ENCODE results near the gene ALX4. TPM values are rescaled to one million over a fixed set of nuclear protein-coding genes. Genes with fewer than 3 reads are reported as not detected.

ALX4 gene
- total and polyA plus RNA-seq, 2 donors from 2014 or later = 0.09 to 0.16 TPM

GRCh38 chr11:44306052-44306917 lies 3.7 kb downstream of the ALX4 start:
- Histone ChIP-seq H3K9ac (ENCODE audit: low read length in 3 of 3) (peak overlapping the region in 1 of 3 donors; percentile 4), H3K36me3 (ENCODE audit: control insufficient read depth in 2 of 3, insufficient read depth in 3 of 3, low read length in 3 of 3) (no peaks in the 10 kb centered on the region), H3K4me3 (ENCODE audit: low read length in 3 of 3) (peak overlapping the region in 2 of 3 donors; percentile 57 to 66), H3K27ac (ENCODE audit: low read depth in 2 of 2, low read length in 2 of 2) (no peak overlapping the region), H3K4me1 (ENCODE audit: control insufficient read depth in 2 of 3, insufficient read depth in 2 of 3, low read depth in 1 of 3, low read length in 3 of 3) (peaks cover 0 to 12% (median 0%) of the 10 kb centered on the region in 3 donors), H3K27me3 (ENCODE audit: control insufficient read depth, insufficient read depth, low read length) (peaks cover 70% of the 10 kb centered on the region), H3K9me3 (ENCODE audit: control insufficient read depth in 2 of 3, insufficient read depth in 1 of 3, low read length in 3 of 3) (no peaks in the 10 kb centered on the region)
- intact Hi-C loops (cut with DNase I) = no loop called here
- DNase-seq (peak in 1 of 5 donors; percentile 43), FAIRE-seq (no peak)
- TF ChIP-seq CTCF (IDR thresholded peaks at IDR 0.05; ENCODE audit: borderline replicate concordance, extremely low read depth, insufficient read depth) = no peak

- Histone ChIP-seq H3K27ac (ENCODE audit: low read depth in 2 of 2, low read length in 2 of 2) (no peak overlapping the region), H3K4me1 (ENCODE audit: control insufficient read depth in 2 of 3, insufficient read depth in 2 of 3, low read depth in 1 of 3, low read length in 3 of 3) (peaks cover 0 to 12% (median 0%) of the 10 kb centered on the region in 3 donors), H3K9ac (ENCODE audit: low read length in 3 of 3) (peak overlapping the region in 1 of 3 donors; percentile 4), H3K36me3 (ENCODE audit: control insufficient read depth in 2 of 3, insufficient read depth in 3 of 3, low read length in 3 of 3) (no peaks in the 10 kb centered on the region), H3K4me3 (ENCODE audit: low read length in 3 of 3) (peak overlapping the region in 2 of 3 donors; percentile 57 to 66), H3K27me3 (ENCODE audit: control insufficient read depth, insufficient read depth, low read length) (peaks cover 66% of the 10 kb centered on the region), H3K9me3 (ENCODE audit: control insufficient read depth in 2 of 3, insufficient read depth in 1 of 3, low read length in 3 of 3) (no peaks in the 10 kb centered on the region)
- FAIRE-seq = no peak
- intact Hi-C loops (cut with DNase I) = no loop called here
- peak in 4 of 5 donors; percentile 56 to 71 (median 66) for DNase-seq
- no peak for TF ChIP-seq CTCF (IDR thresholded peaks at IDR 0.05; ENCODE audit: borderline replicate concordance, extremely low read depth, insufficient read depth)
Measured at GRCh38 chr11:44305470-44306051, 4.4 kb downstream of the ALX4 start.

GRCh38 chr11:44305026-44305469 lies 4.9 kb downstream of the ALX4 start:
- TF ChIP-seq CTCF (IDR thresholded peaks at IDR 0.05; ENCODE audit: borderline replicate concordance, extremely low read depth, insufficient read depth) = no peak
- no peaks in the 10 kb centered on the region for H3K9me3 ChIP-seq (ENCODE audit: control insufficient read depth in 2 of 3, insufficient read depth in 1 of 3, low read length in 3 of 3)
- DNase-seq (peak in 1 of 5 donors; percentile 59), FAIRE-seq (no peak)
- intact Hi-C loops (cut with DNase I) = no loop called here
- H3K4me3 ChIP-seq (ENCODE audit: low read length in 3 of 3) = peak overlapping the region in 2 of 3 donors; percentile 57 to 66
- H3K27ac ChIP-seq (ENCODE audit: low read depth in 2 of 2, low read length in 2 of 2) = no peak overlapping the region
- peaks cover 66% of the 10 kb centered on the region for H3K27me3 ChIP-seq (ENCODE audit: control insufficient read depth, insufficient read depth, low read length)
- H3K9ac ChIP-seq (ENCODE audit: low read length in 3 of 3) = peak overlapping the region in 1 of 3 donors; percentile 4
- peaks cover 0 to 12% (median 0%) of the 10 kb centered on the region in 3 donors for H3K4me1 ChIP-seq (ENCODE audit: control insufficient read depth in 2 of 3, insufficient read depth in 2 of 3, low read depth in 1 of 3, low read length in 3 of 3)
- H3K36me3 ChIP-seq (ENCODE audit: control insufficient read depth in 2 of 3, insufficient read depth in 3 of 3, low read length in 3 of 3) = no peaks in the 10 kb centered on the region
